SJCRH30 (cell line): ENCODE measurements around the gene SQOR. TPM values are rescaled to one million over a fixed set of nuclear protein-coding genes. Genes with fewer than 3 reads are reported as not detected.
A peak's percentile ranks its signal among the peaks of the same experiment; 100 is the strongest.

Source experiments
- DNase-seq, 2 experiments: peaks; one replicate each; pipeline ENCODE4 v3.0.0-alpha.2; 2015 to 2020
- H3K27ac ChIP-seq: fragments of 250-450 bp; sonication (Bioruptor Pico); 2 replicates; pipeline ENCODE4 v1.5.1; 2020; ENCODE audit warnings: mild to moderate bottlenecking, moderate library complexity
- H3K27me3 ChIP-seq: fragments of 250-450 bp; sonication (Bioruptor Pico); 2 replicates; pipeline ENCODE4 v1.5.1; 2020; ENCODE audit warnings: mild to moderate bottlenecking, moderate library complexity
- H3K36me3 ChIP-seq: fragments of 250-450 bp; sonication (Bioruptor Pico); 2 replicates; pipeline ENCODE4 v1.5.1; 2020; ENCODE audit warnings: mild to moderate bottlenecking, moderate library complexity
- H3K4me1 ChIP-seq: fragments of 250-450 bp; sonication (Bioruptor Pico); 2 replicates; pipeline ENCODE4 v1.5.1; 2020; ENCODE audit warnings: mild to moderate bottlenecking, moderate library complexity
- H3K4me3 ChIP-seq: fragments of 250-450 bp; sonication (Bioruptor Pico); 2 replicates; pipeline ENCODE4 v1.5.1; 2020; ENCODE audit warnings: mild to moderate bottlenecking, moderate library complexity
- H3K9me3 ChIP-seq: fragments of 250-450 bp; sonication (Bioruptor Pico); replicated peaks from 2 replicates; pipeline ENCODE4 v1.5.1; 2020; ENCODE audit warnings: mild to moderate bottlenecking, moderate library complexity
- total RNA-seq: library from RNA; depleted of rRNA; stranded (reverse); fragments of >200 nt; shearing (Covaris generic); gene quantifications from 2 replicates; pipeline ENCODE4 v1.2.3, GENCODE V29; 2014

The SQOR gene
- total RNA-seq, 1 experiment from 2014 or later: 0.67 TPM

DNA sequence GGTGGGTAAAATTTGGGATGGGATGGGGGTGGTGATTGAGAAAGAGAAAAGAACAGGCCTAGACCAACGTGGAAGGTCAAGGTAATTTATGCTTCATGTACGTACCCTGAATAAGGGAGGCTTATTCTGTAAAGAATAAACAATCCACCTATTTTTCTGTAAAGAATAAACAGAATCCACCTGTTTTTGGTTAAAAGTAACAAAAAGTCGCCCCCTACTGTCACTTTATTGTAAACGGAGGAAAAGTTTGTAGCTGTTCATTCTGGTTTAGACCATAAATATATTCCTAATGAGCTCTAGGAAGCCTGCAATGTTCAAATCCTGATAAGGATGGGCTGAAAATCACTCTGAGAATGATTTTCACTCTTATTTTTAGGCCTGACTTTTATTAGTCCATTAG, 23.5 kb upstream of the SQOR start:
- Histone ChIP-seq H3K9me3 (no peaks in the 10 kb centered on the region), H3K4me3 (no peak overlapping the region), H3K36me3 (peaks cover 19% of the 10 kb centered on the region), H3K27me3 (no peaks in the 10 kb centered on the region), H3K4me1 (no peaks in the 10 kb centered on the region), H3K27ac (no peak overlapping the region)
- peak in 1 of 2 experiments; percentile 30 for DNase-seq

DNA sequence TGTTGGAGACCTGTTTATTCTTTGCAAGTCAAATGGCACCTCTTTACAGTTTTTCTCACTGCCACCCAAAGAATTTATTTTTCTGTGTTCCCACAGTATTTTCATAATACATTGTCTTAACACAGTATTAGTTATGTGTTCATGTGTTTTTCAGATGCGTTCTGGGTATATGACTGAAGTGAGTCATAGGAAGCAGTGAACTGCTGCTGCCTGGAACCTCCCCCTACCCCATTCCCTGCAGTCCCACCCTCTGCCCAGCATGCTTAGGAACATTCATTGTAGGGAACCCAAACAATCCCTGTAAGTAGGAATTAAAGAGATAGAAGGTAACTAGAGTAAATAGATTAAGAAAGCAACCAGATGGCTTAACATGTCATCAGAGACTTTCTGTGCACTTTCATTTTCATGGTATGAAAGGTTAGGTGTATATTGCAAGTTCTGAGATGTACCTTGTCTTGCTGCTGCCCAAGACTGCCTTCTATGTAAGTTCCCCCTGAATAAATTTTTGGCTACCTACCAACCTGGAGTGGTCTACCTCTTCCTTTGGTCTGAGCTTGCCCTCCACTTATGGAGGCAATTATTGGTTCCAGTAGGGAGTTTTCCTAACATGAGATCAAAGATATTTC, 21.9 kb upstream of the SQOR start:
- Histone ChIP-seq H3K4me3 (no peak overlapping the region), H3K27ac (no peak overlapping the region), H3K4me1 (no peaks in the 10 kb centered on the region), H3K36me3 (peaks cover 10% of the 10 kb centered on the region; the same call in 1 of the 2 replicates), H3K27me3 (0 out of 2 replicates have a peak, but pooled peaks cover 2% of the 10 kb centered on the region), H3K9me3 (no peaks in the 10 kb centered on the region)
- no peak for DNase-seq

DNA sequence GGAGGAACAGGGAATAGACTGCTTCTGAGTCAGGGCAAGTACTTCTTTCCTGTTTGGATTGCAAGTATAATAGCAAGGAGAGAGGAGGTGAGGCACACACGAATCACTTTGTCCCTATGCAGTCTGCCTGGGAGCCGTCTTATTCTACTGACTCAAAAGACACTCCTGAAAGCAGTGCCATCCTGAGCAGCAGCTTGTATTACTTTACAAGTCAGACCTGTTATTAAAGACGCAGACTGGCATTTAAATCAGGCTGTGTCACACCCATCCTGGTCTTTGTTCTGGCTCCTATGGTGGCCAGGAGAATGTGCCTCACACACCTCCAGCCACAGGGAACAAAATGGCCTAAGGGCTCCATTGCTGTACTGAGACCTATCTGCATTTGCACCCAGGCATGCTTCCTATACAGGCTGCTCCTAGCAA, 17.9 kb upstream of the SQOR start:
- H3K9me3 ChIP-seq: 0 out of 2 replicates have a peak, but pooled peaks cover 2% of the 10 kb centered on the region
- DNase-seq: no peak
- no peak overlapping the region for H3K27ac ChIP-seq
- no peaks in the 10 kb centered on the region for H3K4me1 ChIP-seq
- peaks cover 11% of the 10 kb centered on the region; the same call in 1 of the 2 replicates for H3K27me3 ChIP-seq
- H3K4me3 ChIP-seq: no peak overlapping the region
- no peaks in the 10 kb centered on the region for H3K36me3 ChIP-seq

DNA sequence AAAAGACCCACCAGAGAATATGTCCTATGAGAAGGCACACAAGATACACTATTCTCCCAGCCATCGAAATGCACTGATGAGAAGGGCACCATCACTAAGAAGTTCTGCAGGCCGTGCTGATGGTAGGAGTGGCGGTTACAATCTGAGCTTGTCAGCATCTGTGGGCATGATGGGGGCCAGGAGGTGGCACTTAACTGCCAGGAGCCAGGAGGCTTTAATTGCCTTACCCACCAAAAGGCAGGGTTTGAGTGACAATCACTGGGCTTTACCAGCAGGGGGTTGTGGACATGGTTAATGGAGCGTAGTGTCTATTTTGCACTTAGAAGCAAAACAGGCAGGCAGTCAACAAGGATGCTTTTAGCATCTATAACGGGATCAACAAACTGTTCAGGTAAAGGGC, 16.0 kb upstream of the SQOR start:
- Histone ChIP-seq H3K27ac (no peak overlapping the region), H3K9me3 (peaks cover 8% of the 10 kb centered on the region; the same call in 1 of the 2 replicates), H3K4me1 (no peaks in the 10 kb centered on the region), H3K4me3 (no peak overlapping the region), H3K27me3 (peaks cover 11% of the 10 kb centered on the region; the same call in 1 of the 2 replicates), H3K36me3 (no peaks in the 10 kb centered on the region)
- peak in 1 of 2 experiments; percentile 9 for DNase-seq

DNA sequence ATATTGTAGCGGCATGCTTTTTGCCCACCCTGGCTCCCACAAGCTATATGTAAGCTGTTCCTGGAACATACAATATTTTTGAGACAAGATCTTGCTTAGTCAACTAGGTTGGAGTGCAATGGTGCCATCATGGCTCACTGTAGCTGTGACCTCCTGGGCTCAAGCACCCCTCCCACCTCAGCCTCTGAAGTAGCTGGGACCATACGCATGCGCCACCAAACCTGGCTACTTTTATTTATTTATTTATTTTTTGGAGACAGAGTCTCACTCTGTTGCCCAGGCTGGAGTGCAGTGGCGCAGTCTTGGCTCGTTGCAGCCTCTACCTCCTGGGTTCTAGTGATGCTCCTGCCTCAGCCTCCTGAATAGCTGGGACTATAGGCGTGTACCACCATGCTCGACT, 6.7 kb upstream of the SQOR start:
- no peak for DNase-seq
- H3K36me3 ChIP-seq: no peaks in the 10 kb centered on the region
- H3K9me3 ChIP-seq: peaks cover 17% of the 10 kb centered on the region; the same call in 1 of the 2 replicates
- H3K27ac ChIP-seq: no peak overlapping the region
- H3K27me3 ChIP-seq: no peaks in the 10 kb centered on the region
- H3K4me3 ChIP-seq: no peak overlapping the region
- no peaks in the 10 kb centered on the region for H3K4me1 ChIP-seq

DNA sequence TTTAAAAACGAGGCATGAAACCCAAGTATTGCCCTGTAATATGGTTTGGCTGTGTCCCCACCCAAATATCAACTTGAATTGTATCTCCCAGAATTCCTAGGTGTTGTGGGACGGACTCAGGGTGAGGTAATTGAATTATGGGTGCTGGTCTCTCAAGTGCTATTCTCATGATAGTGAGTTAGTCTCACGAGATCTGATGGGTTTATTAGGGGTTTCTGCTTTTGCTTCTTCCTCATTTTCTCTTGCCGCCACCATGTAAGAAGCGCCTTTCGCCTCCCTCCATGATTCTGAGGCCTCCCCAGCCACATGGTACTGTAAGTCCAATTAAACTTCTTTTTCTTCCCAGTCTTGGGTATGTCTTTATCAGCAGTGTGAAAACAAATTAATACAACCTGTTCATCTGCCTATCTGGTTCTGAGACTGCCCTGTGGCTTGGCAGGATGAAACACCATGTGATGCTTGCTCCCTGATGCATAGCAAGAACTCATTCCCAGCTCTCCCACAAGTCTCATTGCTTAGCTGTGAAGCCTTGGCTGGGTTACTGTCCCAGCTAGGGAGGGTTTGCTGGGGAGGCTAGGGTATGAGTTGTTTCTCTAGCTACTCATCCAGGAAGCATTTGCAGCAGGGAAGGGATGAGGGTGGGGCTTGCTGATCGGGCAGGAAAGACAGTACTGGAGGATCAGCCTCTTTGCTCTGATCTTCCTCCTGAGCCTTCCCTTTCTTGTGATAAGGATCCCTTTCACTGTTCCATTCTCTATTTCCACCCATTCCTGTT, 3.7 kb upstream of the SQOR start:
- no peaks in the 10 kb centered on the region for H3K27me3 ChIP-seq
- no peaks in the 10 kb centered on the region for H3K36me3 ChIP-seq
- peaks cover 5% of the 10 kb centered on the region; the same call in 1 of the 2 replicates for H3K9me3 ChIP-seq
- no peak overlapping the region for H3K4me3 ChIP-seq
- H3K27ac ChIP-seq: no peak overlapping the region
- H3K4me1 ChIP-seq: no peaks in the 10 kb centered on the region
- DNase-seq: no peak

DNA sequence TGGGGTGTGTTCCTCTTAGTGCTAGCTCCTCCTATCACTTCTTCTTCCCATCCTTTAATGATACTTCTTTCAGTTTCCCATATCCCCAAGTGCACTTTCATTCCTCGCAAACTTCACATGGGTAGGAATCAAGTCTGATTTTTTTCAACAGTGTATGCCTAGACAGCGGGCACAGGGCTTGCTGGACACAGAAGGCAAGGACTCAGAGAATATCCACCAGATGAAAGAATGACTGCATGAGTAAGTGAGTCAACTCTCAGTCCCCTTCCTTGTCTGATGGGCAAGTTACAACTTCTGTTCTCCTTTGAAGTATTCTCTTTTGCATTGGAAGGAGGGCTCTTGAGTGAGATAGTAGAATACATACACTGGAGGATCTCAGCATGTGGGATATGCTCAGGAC, 3.1 kb upstream of the SQOR start:
- H3K36me3 ChIP-seq: no peaks in the 10 kb centered on the region
- H3K4me3 ChIP-seq: no peak overlapping the region
- H3K27ac ChIP-seq: no peak overlapping the region
- H3K27me3 ChIP-seq: no peaks in the 10 kb centered on the region
- no peaks in the 10 kb centered on the region; the same call in 1 of the 2 replicates for H3K9me3 ChIP-seq
- no peak for DNase-seq
- H3K4me1 ChIP-seq: no peaks in the 10 kb centered on the region

DNA sequence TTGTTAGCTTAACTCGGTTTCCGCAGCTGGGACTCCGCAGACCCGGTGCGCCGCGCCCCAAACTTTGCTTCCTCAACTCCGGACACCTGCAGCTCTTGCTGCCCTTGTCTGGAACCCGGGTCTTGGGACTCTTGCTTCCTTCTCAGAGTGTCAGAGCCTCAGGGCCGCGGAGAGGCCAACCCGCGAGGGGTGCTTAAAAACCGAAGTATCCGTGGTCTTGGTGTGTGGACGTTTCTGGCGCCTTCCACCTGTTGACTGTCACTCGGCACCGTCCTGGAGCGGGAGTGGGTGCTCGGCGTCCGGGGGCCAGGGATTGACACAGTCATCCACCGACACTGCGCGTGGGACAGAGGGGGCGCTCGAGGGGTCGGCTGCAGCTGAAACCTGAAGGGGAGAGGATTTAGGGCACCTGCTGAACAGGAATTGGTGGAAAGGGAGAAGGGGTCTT, 386 bp downstream of the SQOR start:
- no peaks in the 10 kb centered on the region for H3K9me3 ChIP-seq
- no peak overlapping the region for H3K27ac ChIP-seq
- H3K4me3 ChIP-seq: peak overlapping the region; percentile 59
- peaks cover 5% of the 10 kb centered on the region; the same call in 1 of the 2 replicates for H3K4me1 ChIP-seq
- peak; percentile 66 to 70 for DNase-seq
- no peaks in the 10 kb centered on the region for H3K36me3 ChIP-seq
- H3K27me3 ChIP-seq: no peaks in the 10 kb centered on the region

DNA sequence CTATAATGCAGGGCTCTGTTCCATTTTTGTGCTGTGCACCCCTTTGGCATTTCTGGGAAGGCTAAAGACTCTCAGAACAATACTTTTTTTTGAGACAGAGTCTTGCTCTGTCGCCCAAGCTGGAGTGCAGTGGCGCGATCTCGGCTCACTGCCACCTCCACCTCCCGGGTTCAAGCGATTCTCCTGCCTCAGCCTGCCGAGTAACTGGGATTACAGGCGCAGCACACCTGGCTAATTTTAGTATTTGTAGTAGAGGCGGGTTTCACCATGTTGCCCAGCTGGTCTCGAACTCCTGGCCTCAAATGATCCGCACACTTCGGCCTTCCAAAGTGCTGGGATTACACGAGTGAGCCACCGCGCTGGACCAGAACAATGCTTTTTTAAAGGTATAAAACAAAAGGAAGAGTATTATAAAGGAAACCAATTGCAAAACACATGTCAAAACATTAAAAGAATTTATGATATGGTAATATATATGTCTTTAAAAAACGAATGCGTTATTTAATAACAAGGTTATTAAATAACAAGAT, 999 bp downstream of the SQOR start:
- Histone ChIP-seq H3K27ac (no peak overlapping the region), H3K36me3 (no peaks in the 10 kb centered on the region), H3K4me1 (peaks cover 5% of the 10 kb centered on the region; the same call in 1 of the 2 replicates), H3K4me3 (peak overlapping the region; percentile 59), H3K27me3 (no peaks in the 10 kb centered on the region), H3K9me3 (no peaks in the 10 kb centered on the region)
- no peak for DNase-seq

DNA sequence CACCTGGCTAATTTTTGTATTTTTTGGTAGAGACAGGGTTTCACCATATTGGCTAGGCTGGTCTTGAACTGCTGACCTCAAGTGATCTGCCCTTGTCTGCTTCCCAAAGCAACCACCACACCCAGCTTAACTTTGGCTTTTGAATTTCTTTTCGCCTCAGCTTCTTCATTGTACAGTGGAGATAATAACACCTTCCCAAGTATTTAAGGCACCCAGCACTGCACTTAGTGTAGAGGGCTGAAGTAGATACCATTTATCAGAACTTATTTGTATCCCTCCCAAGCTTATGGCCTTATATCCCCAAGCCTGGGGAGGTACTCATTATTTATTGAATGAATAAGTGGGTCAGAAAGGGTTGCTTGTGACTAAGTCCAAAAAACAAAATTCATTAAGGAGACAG, 2.3 kb downstream of the SQOR start:
- peak overlapping the region; percentile 20; the same call in 1 of the 2 replicates for H3K4me3 ChIP-seq

DNA sequence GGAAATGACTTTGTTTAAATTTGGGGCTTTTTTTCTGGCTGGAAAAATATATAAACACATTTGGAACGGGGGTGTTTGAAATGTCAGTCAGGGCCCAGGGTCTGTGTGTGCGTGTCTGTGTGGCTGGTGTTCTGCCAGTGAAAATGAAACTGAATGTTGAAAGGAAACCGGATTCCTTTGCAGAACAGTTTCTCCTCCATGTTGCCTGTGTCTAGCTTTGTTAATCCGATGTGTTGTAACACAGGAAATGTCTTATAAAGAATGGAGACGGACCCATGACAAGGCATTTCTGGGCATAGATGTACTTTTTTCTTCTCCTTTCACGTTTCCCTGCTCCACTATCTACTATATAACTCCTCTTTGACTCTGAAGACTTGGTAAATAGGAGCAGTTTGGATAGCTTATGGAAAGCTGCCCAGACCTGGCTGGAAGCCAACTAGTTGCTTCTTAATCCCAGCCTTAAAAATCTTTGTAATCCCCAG, 2.8 kb downstream of the SQOR start:
- H3K27me3 ChIP-seq: peaks cover 4% of the 10 kb centered on the region; the same call in 1 of the 2 replicates
- peak; percentile 26 to 58 for DNase-seq
- H3K27ac ChIP-seq: no peak overlapping the region
- peaks cover 5% of the 10 kb centered on the region; the same call in 1 of the 2 replicates for H3K4me1 ChIP-seq
- no peaks in the 10 kb centered on the region for H3K9me3 ChIP-seq
- peak overlapping the region; percentile 20 for H3K4me3 ChIP-seq
- no peaks in the 10 kb centered on the region for H3K36me3 ChIP-seq

More for the DNA sequence above, 2.3 kb downstream of the SQOR start:
- H3K27me3 ChIP-seq: peaks cover 3% of the 10 kb centered on the region; the same call in 1 of the 2 replicates
- no peaks in the 10 kb centered on the region for H3K36me3 ChIP-seq
- no peaks in the 10 kb centered on the region for H3K9me3 ChIP-seq
- no peak for DNase-seq
- H3K4me1 ChIP-seq: peaks cover 5% of the 10 kb centered on the region; the same call in 1 of the 2 replicates
- H3K27ac ChIP-seq: no peak overlapping the region

DNA sequence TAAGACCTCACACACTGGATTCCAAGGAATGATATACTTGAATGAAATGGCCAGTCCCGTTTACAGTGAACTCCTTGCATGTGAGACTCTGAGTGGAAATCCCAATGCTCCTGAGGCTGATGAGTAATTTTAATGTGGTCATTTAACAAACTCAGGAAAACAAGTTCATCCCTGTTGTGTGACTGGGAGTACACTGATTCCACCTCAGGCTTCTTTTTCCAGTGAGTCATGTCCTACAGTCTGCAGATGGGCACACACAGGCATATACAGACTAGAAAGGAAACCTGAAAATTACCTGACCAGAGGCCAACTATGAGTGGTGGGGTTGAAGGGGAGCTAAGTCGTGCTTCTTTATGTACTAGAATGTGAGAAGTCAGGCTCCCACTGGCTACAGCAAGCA, 5.8 kb downstream of the SQOR start:
- Histone ChIP-seq H3K9me3 (no peaks in the 10 kb centered on the region), H3K36me3 (no peaks in the 10 kb centered on the region), H3K27ac (no peak overlapping the region), H3K4me3 (no peak overlapping the region), H3K4me1 (peaks cover 5% of the 10 kb centered on the region; the same call in 1 of the 2 replicates), H3K27me3 (peaks cover 4% of the 10 kb centered on the region; the same call in 1 of the 2 replicates)
- DNase-seq: no peak

DNA sequence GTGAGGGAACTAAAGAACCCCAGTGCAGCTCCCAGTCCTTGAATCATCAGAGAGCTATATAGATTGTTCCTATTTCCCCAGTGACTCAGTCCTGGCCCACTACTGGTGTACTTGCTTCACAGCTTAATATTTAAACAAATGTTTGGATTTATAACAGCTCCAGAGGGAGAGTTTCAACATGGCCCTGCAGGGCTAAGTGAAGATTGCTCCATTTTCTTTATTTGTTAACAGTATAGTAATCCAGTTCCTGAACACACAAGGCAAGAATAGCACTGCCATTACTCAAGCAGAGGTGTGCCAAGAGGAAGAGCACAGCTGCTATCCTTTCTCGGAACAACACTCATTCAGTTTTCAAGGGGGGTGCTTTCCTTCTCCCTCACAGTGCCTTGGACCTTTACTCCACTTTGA, 6.5 kb downstream of the SQOR start:
- no peak for DNase-seq
- H3K27me3 ChIP-seq: peaks cover 4% of the 10 kb centered on the region; the same call in 1 of the 2 replicates
- H3K9me3 ChIP-seq: no peaks in the 10 kb centered on the region
- H3K36me3 ChIP-seq: no peaks in the 10 kb centered on the region
- H3K27ac ChIP-seq: no peak overlapping the region
- peaks cover 5% of the 10 kb centered on the region; the same call in 1 of the 2 replicates for H3K4me1 ChIP-seq
- H3K4me3 ChIP-seq: no peak overlapping the region

DNA sequence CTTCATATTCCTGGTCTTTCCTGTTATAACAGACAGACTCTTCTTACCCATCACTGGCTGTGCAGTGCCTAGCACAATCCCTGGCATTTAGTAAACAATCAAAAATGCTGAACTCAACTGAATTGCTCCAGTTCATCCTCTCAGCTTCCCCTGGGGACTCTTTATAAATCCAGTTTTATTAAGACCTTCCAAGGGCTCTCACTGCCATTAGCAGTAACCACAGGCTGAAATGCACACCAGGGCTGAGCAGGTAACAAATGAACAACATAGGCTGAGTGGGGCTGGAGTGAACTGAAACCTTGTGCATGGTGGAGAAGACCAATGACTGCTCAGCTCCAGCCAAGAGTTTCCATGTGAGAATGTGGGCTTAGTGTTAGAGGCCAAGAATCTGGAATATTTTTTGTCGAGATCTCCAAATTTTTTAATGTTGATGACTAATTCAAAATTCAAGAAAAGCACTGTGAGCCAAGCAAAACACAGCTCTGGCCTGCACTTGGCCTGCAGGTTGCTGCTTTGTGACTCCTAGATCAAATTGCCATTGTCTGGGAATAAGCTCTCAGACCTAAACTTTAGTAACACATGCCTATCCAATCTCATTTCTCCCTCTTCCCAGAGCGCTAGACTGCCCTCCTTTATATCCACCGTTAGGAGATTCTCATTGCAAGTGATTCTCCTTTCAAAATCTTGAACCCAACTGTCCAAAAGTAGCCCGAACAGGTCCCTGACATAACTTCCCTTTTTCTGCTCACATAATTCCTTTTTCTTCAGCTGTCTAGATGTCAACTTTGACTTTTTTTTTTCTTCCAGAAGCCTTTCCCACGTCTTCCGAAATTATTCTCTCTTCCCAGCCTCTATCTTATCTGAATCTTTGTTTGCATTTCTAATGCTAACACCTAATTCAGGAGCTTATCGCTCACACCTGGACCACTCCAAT, 7.4 kb downstream of the SQOR start:
- H3K9me3 ChIP-seq: no peaks in the 10 kb centered on the region
- H3K27me3 ChIP-seq: peaks cover 4% of the 10 kb centered on the region; the same call in 1 of the 2 replicates
- H3K4me3 ChIP-seq: no peak overlapping the region
- H3K4me1 ChIP-seq: peaks cover 5% of the 10 kb centered on the region; the same call in 1 of the 2 replicates
- no peak overlapping the region for H3K27ac ChIP-seq
- DNase-seq: no peak
- H3K36me3 ChIP-seq: no peaks in the 10 kb centered on the region
